SK-N-MC (cell line): Measurements from ENCODE around the gene IQCE.

Experiments used
- DNase-seq: peaks from one replicate; pipeline ENCODE4 v3.0.0-alpha.2; 2011; ENCODE audit warnings: low read depth, low spot score
- H3K27ac ChIP-seq: fragments of 200-600 bp; sonication (generic); 2 replicates; pipeline ENCODE4 v1.5.1; 2016; ENCODE audit warnings: mixed run types
- H3K36me3 ChIP-seq: fragments of 200-600 bp; sonication (generic); 2 replicates; pipeline ENCODE4 v1.6.1; 2017; ENCODE audit warnings: antibody characterized with exemption, low read length, mixed read lengths; ENCODE audit not compliant: insufficient read depth
- H3K4me3 ChIP-seq: fragments of 200-600 bp; sonication (generic); 2 replicates; pipeline ENCODE4 v1.5.1; 2016
- H3K9ac ChIP-seq: fragments of 200-600 bp; sonication (generic); 2 replicates; pipeline ENCODE4 v1.8.0; 2017; ENCODE audit warnings: mixed run types, mixed read lengths; ENCODE audit not compliant: insufficient read length
- H3K9me3 ChIP-seq: fragments of 200-600 bp; sonication (generic); 2 replicates; pipeline ENCODE4 v1.6.1; 2017; ENCODE audit warnings: low read depth, mild to moderate bottlenecking, antibody characterized with exemption, low read length, moderate library complexity, mixed read lengths
- EZH2 ChIP-seq: fragments of 200-600 bp; sonication (generic); IDR thresholded peaks from one replicate; pipeline ENCODE4 v1.6.1; 2017; ENCODE audit warnings: antibody characterized with exemption
- FOXP2 ChIP-seq: optimal IDR thresholded peaks from 2 replicates; pipeline ENCODE3; 2011; ENCODE audit warnings: mild to moderate bottlenecking, moderate library complexity; ENCODE audit not compliant: insufficient read depth; ENCODE audit errors: extremely low read length, control extremely low read depth
- POLR2AphosphoS5 ChIP-seq: IDR thresholded peaks from 2 replicates; pipeline ENCODE4 v1.6.1; 2012; ENCODE audit warnings: mild to moderate bottlenecking, low read depth, low read length, borderline replicate concordance

IQCE gene

DNA sequence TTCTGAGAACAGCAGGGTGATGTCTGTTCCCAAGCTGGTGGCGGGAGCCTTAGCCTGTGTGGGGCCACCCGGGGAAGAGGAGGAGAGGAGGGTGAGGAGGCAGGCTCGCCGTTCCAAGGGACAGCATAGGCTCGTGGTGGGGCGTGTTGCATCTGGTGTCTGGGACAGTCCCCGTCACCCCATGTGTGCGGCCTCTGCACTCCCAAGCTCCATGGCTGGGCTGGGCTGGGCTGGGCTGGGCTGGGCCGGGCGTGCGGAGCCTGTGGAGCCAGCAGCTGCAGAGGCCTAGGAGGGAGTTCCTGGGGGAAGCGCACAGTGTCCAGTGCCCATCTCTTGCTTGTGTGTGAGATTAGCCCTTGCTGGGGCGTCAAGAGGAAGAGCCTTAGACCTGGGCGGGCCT, 52.1 kb downstream of the IQCE start:
- Histone ChIP-seq H3K9ac (no peak overlapping the region), H3K27ac (no peak overlapping the region), H3K9me3 (no peaks in the 10 kb centered on the region), H3K36me3 (no peaks in the 10 kb centered on the region), H3K4me3 (no peak overlapping the region)
- TF ChIP-seq POLR2AphosphoS5 (no peak), EZH2 (no peak), FOXP2 (no peak)
- DNase-seq: no peak

DNA sequence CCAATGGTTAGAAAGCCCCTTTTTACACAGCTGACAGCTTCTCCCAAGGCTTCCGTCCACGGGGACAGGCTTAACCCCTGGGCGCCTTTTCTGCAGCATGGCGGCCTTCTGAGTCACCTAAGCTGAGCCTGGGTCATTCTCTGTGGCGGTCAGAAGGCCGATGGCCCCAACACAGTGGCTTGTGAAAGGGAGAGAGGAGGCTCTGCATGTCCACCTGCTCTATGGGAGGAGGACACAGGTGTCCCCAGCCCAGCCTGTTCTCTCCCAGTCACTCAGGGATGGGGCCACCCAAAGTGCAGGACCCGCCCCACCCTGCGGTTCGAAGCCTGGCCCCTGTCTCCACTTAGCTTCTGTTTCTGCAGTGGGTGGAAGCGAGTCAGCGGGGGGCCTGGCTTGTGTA, 52.6 kb downstream of the IQCE start:
- DNase-seq: no peak
- no peak overlapping the region for H3K4me3 ChIP-seq
- TF ChIP-seq POLR2AphosphoS5 (no peak), EZH2 (no peak), FOXP2 (no peak)

DNA sequence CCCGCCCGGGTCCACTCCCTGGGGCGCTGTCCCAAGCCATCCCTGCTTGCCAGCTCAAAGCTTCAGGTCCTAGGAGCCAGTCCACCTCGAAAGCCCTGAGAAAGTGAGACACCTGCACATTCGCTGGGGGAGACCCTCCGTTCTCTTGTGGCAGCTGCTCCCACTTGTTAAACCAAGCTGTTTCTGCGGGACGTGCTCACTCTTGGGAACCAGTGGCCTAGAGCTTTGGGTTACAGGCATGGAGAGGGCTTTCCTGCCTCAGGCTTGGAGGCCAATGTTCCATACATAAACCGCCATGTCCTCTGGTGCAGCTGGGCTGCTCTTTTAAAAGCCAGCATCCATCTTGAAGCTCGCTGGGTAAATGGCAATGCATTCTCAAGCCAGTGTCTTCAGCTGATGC, 53.1 kb downstream of the IQCE start:
- no peaks in the 10 kb centered on the region for H3K9me3 ChIP-seq
- H3K27ac ChIP-seq: no peak overlapping the region
- DNase-seq: no peak
- no peak overlapping the region for H3K9ac ChIP-seq
- H3K4me3 ChIP-seq: no peak overlapping the region
- no peaks in the 10 kb centered on the region for H3K36me3 ChIP-seq
- no peak for TF ChIP-seq EZH2
- TF ChIP-seq POLR2AphosphoS5: no peak
- no peak for TF ChIP-seq FOXP2

More for the DNA sequence above, 52.6 kb downstream of the IQCE start:
- Histone ChIP-seq H3K36me3 (no peaks in the 10 kb centered on the region), H3K9ac (no peak overlapping the region), H3K27ac (no peak overlapping the region), H3K9me3 (no peaks in the 10 kb centered on the region)

GRCh38 chr7:2612445-2613097, 53.8 kb downstream of the IQCE start:
- Histone ChIP-seq H3K4me3 (no peak overlapping the region), H3K27ac (no peak overlapping the region), H3K9me3 (no peaks in the 10 kb centered on the region), H3K36me3 (no peaks in the 10 kb centered on the region), H3K9ac (no peak overlapping the region)
- no peak for TF ChIP-seq EZH2
- no peak for TF ChIP-seq FOXP2
- TF ChIP-seq POLR2AphosphoS5: no peak
- no peak for DNase-seq

GRCh38 chr7:2613098-2613930, 54.5 kb downstream of the IQCE start:
- Histone ChIP-seq H3K27ac (no peak overlapping the region), H3K4me3 (no peak overlapping the region), H3K9ac (no peak overlapping the region), H3K9me3 (no peaks in the 10 kb centered on the region), H3K36me3 (no peaks in the 10 kb centered on the region)
- DNase-seq: no peak
- TF ChIP-seq POLR2AphosphoS5 (no peak), FOXP2 (no peak), EZH2 (no peak)

DNA sequence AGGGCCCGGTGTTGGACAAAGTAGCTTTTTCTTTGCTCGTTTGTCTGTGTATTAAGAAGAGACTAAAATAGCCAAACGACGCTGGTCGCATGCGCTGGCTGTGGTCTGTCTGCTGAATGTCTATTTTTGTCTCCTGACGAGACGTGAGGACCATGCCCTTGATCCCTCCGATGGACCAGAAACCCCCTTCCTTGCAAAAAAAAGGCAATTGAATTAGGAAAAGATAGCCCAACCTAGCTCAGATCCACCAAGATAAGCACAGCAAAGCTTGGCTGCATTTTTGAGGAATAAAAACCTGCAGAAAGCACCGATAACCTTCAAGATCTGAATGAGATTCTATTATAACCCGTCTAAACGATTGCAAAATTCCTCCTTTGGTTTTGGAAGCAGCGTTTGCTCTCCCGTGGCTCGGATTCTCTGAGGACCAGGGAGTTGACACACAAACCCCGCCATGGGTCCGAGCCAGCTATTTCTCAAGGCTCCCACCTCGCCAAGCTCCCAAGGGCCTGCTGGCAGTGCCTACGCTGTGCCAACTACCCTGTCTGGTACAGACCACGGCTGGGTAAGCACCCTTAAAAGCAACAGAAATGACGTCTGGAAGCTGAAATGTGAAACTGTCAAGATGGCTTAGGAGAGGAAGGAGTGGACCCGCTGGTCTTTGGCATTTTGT, 55.3 kb downstream of the IQCE start:
- H3K4me3 ChIP-seq: peak overlapping the region; percentile 44; the same call in 1 of the 2 replicates
- no peak for DNase-seq
- no peaks in the 10 kb centered on the region for H3K36me3 ChIP-seq
- H3K9me3 ChIP-seq: no peaks in the 10 kb centered on the region
- TF ChIP-seq EZH2 (no peak), POLR2AphosphoS5 (no peak), FOXP2 (no peak)
- peak overlapping the region; percentile 25 for H3K9ac ChIP-seq
- H3K27ac ChIP-seq: peak overlapping the region; percentile 3; the same call in 1 of the 2 replicates

DNA sequence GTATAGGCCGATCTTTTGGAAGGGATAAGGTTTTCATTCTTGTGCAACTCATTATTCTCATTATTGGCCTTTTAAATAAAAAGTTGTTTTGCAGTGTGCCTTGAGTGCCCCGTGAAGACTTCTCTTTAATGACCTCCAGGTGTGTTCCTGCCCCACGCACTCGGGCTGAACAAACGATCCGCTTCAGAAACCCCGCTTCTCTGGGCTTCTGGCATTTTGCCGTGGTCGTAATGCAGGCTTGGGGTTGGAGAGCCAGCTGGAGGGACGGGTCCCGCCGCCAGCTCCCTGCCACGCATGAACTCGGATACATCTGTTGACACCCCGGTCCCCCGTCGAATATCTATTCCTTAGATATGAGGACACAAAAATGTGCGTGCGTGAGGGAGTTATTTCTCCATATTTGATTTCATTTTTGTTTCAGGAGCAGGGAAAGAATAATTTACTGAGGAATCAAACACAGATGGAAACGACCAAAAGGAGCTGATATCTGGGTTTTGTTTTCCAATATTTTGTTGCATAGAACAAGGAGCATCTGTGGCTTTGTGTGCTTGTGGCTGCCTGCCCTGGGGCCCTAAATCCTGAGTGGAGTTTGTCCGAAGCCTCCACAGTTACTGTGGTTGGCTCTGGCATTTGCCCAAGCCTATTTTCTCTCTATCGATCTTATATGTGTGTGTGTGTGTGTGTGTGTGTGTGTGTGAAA, 56.0 kb downstream of the IQCE start:
- TF ChIP-seq POLR2AphosphoS5: no peak
- no peak for TF ChIP-seq EZH2
- no peak for TF ChIP-seq FOXP2
- Histone ChIP-seq H3K27ac (peak overlapping the region; percentile 3; the same call in 1 of the 2 replicates), H3K4me3 (peak overlapping the region; percentile 44; the same call in 1 of the 2 replicates), H3K9me3 (no peaks in the 10 kb centered on the region), H3K36me3 (no peaks in the 10 kb centered on the region), H3K9ac (peak overlapping the region; percentile 25)
- no peak for DNase-seq
